K562 (cell line): ENCODE results near the gene ZBTB25. TPM values are rescaled to one million over a fixed set of nuclear protein-coding genes. Genes with fewer than 3 reads are reported as not detected.
A peak's percentile ranks its signal among the peaks of the same experiment; 100 is the strongest.

Source experiments
- ATAC-seq: fragments of 200-7000 bp; cut with Tn5 transposase; 3 replicates; pipeline ENCODE4 v1.9.1; 2020; ENCODE audit warnings: moderate library complexity
- BruUV-seq: library from RNA; stranded (reverse); fragments of 400-500 nt; replicated peaks from 2 replicates; lab custom pipeline; 2021; lab: Mats Ljungman, UMichigan
- CTCF ChIA-PET: fragments of 300-600 bp; formaldehyde crosslinking; extraction: SDS; loops from one replicate; lab custom pipeline; 2021; ENCODE audit warnings: low intra/inter-chr PET ratio; lab: Yijun Ruan, JAX
- POLR2A ChIA-PET: fragments of 300-600, 350-650 bp; sonication (Branson Sonifier 250); formaldehyde crosslinking; extraction: SDS; loops from one replicate; lab custom pipeline; 2021; ENCODE audit warnings: antibody characterized with exemption, inconsistent platforms; lab: Yijun Ruan, JAX
- DNase-seq, 4 experiments: peaks; one replicate each; pipeline versions ENCODE4 v3.0.0 to v3.0.0-alpha.2; 2011 to 2018; ENCODE audit warnings: low spot score in 3 of 4, mixed read lengths in 3 of 4; ENCODE audit errors: extremely low read depth in 1 of 4
- FAIRE-seq: peaks from 2 replicates; lab custom pipeline; 2011; peaks lifted over from hg19 to GRCh38; lab: Jason Lieb, UNC
- H2AFZ ChIP-seq: 2 replicates; pipeline ENCODE4 v1.6.0; 2011; ENCODE audit warnings: low read depth, low read length, control low read depth, inconsistent platforms
- H3K27ac ChIP-seq: fragments of 200-600 bp; 3 replicates; pipeline ENCODE4 v1.8.0; 2011; ENCODE audit warnings: low read depth, mild to moderate bottlenecking, control low read depth, inconsistent platforms, low read length, moderate library complexity, mixed read lengths; ENCODE audit errors: extremely low read depth
- H3K27me3 ChIP-seq, 2 experiments: fragments of 300-600 bp in 1 of 2; 2 replicates in 1 of 2; 3 replicates in 1 of 2; pipeline versions ENCODE4 v1.6.0 to v1.8.0; 2011; ENCODE audit warnings: inconsistent platforms in 2 of 2, low read length in 2 of 2, mild to moderate bottlenecking in 1 of 2, mixed read lengths in 1 of 2, moderate library complexity in 1 of 2; ENCODE audit not compliant: control insufficient read depth in 2 of 2, insufficient read depth in 2 of 2
- H3K36me3 ChIP-seq: fragments of 300-600 bp; 3 replicates; pipeline ENCODE4 v1.8.0; 2011; ENCODE audit warnings: mild to moderate bottlenecking, low read length, inconsistent platforms; ENCODE audit not compliant: control insufficient read depth, insufficient read depth
- H3K4me1 ChIP-seq, 2 experiments: fragments of 200-600 bp in 1 of 2; replicated peaks in 1 of 2; 2 replicates in 1 of 2; 3 replicates in 1 of 2; pipeline versions ENCODE4 v1.5.1 to v1.8.0; 2011; ENCODE audit warnings: inconsistent platforms in 2 of 2, low read length in 2 of 2, mild to moderate bottlenecking in 1 of 2, mixed read lengths in 1 of 2, moderate library complexity in 1 of 2; ENCODE audit not compliant: control insufficient read depth in 2 of 2, insufficient read depth in 2 of 2
- H3K4me2 ChIP-seq: 2 replicates; pipeline ENCODE4 v1.6.1; 2011; ENCODE audit warnings: low read length, control low read depth, inconsistent platforms, mixed read lengths; ENCODE audit not compliant: insufficient read depth
- H3K4me3 ChIP-seq: fragments of 200-600 bp; sonication (generic), shearing (Covaris generic); 2 replicates; pipeline ENCODE4 v1.5.1; 2016; ENCODE audit warnings: control low read depth, inconsistent platforms
- H3K79me2 ChIP-seq: fragments of 200-600 bp; 3 replicates; pipeline ENCODE4 v1.8.0; 2011; ENCODE audit warnings: low read length, inconsistent platforms; ENCODE audit not compliant: control insufficient read depth, insufficient read depth
- H3K9ac ChIP-seq, 2 experiments: 2 replicates each; pipeline versions ENCODE4 v1.6.0 to v1.6.1; 2011; ENCODE audit warnings: low read depth in 2 of 2, low read length in 2 of 2, control low read depth in 1 of 2, inconsistent platforms in 1 of 2, mild to moderate bottlenecking in 1 of 2, mixed read lengths in 1 of 2; ENCODE audit not compliant: insufficient read depth in 1 of 2
- H3K9me1 ChIP-seq: one replicate; pipeline ENCODE4 v1.6.0; 2011; ENCODE audit warnings: inconsistent platforms, mild to moderate bottlenecking, low read length, moderate library complexity; ENCODE audit not compliant: control insufficient read depth, insufficient read depth
- H3K9me3 ChIP-seq: replicated peaks from 2 replicates; pipeline ENCODE4 v1.5.1; 2011; ENCODE audit warnings: low read depth, low read length, inconsistent platforms; ENCODE audit not compliant: control insufficient read depth, insufficient read depth
- H4K20me1 ChIP-seq: replicated peaks from 2 replicates; pipeline ENCODE4 v1.6.1; 2011; ENCODE audit warnings: low read length, inconsistent platforms, mixed read lengths; ENCODE audit not compliant: control insufficient read depth, insufficient read depth
- NFIC ChIP-seq: fragments of 450-650 bp; IDR thresholded peaks from 2 replicates; pipeline ENCODE4 v1.6.1; 2017; ENCODE audit warnings: mild to moderate bottlenecking, inconsistent platforms
- NFIX ChIP-seq: fragments of 250-450 bp; sonication (Bioruptor Pico); IDR thresholded peaks from 2 replicates; pipeline ENCODE4 v1.4.0; 2020; ENCODE audit warnings: low read depth, mild to moderate bottlenecking, moderate library complexity
- NR2C1 ChIP-seq, 2 experiments: fragments of 450-650 bp; IDR thresholded peaks; 2 replicates each; pipeline ENCODE4 v1.6.1; 2017; ENCODE audit warnings: mild to moderate bottlenecking in 2 of 2, antibody characterized with exemption in 1 of 2, inconsistent platforms in 1 of 2, missing compliant biosample characterization in 1 of 2, missing genetic modification characterization in 1 of 2
- SETDB1 ChIP-seq: IDR thresholded peaks from one replicate; pipeline ENCODE4 v1.6.1; 2012; ENCODE audit warnings: low read length, control low read depth, inconsistent platforms
- STAG1 ChIP-seq: sonication (generic); formaldehyde crosslinking; IDR thresholded peaks from 2 replicates; pipeline ENCODE4 v1.5.0; 2020; ENCODE audit warnings: missing genetic modification reagents, borderline replicate concordance
- TAF9B ChIP-seq: fragments of 450-650 bp; IDR thresholded peaks from 2 replicates; pipeline ENCODE4 v1.6.1; 2018; ENCODE audit warnings: mild to moderate bottlenecking; ENCODE audit not compliant: partially characterized antibody
- WGBS: fragments of 100-300 bp; shearing (Covaris generic); methylation state at CpG from one replicate; pipeline ENCODE4 v1.1.6; 2016; ENCODE audit warnings: low coverage, mixed read lengths; ENCODE audit not compliant: insufficient coverage; ENCODE audit errors: missing lambda C conversion rate; 5-methylcytosine and 5-hydroxymethylcytosine counted together
- in situ Hi-C: fragments of 300-500 bp; cut with MboI; formaldehyde crosslinking; loops from 4 replicates; pipeline ENCODE4 v1.15.0; 2018; ENCODE audit warnings: inconsistent platforms, mixed read lengths
- intact Hi-C: fragments of 100-400 bp; cut with micrococcal nuclease; formaldehyde crosslinking; loops from 2 replicates; pipeline ENCODE4 v1.14.2; 2022
- polyA plus RNA-seq, 8 experiments: library from polyadenylated mRNA; depleted of rRNA in 4 of 8; stranded (reverse) in 5 of 8; unstranded in 3 of 8; fragments of >200 nt; fragmentation: Nextera tagmentation in 2 of 8; fragmentation: Illumina TruSeq in 1 of 8; extraction: Ambion mirVana in 2 of 8; extraction: Trizol in 1 of 8; gene quantifications; 2 replicates each; pipeline versions ENCODE4 v1.2.1 to v1.2.3, GENCODE V29; 2011 to 2014; ENCODE audit warnings: inconsistent platforms in 1 of 8, missing spikeins in 1 of 8
- total RNA-seq, 7 experiments: library from RNA; depleted of rRNA in 6 of 7; stranded (reverse); fragments of >200 nt in 6 of 7; fragmentation: Illumina TruSeq in 2 of 7; extraction: Trizol in 2 of 7; gene quantifications; 2 replicates each; pipeline versions ENCODE4 v1.2.1 to v1.2.3, GENCODE V29; 2011 to 2021; ENCODE audit warnings: low replicate concordance in 1 of 7
- TF ChIP-seq, protein P1 (sequence below): fragments of 250-450 bp; sonication (Bioruptor Pico); IDR thresholded peaks from 2 replicates; pipeline ENCODE4 v1.8.0; 2021; ENCODE audit warnings: borderline replicate concordance, mild to moderate bottlenecking, moderate library complexity; ENCODE audit not compliant: poor library complexity, severe bottlenecking

The ZBTB25 gene
- total and polyA plus RNA-seq, 9 of the 15 experiments (the other 6 are each of a cell fraction or from before 2014, with no cell fraction given): 0.61 to 3.9 (median 2.3) TPM

DNA sequence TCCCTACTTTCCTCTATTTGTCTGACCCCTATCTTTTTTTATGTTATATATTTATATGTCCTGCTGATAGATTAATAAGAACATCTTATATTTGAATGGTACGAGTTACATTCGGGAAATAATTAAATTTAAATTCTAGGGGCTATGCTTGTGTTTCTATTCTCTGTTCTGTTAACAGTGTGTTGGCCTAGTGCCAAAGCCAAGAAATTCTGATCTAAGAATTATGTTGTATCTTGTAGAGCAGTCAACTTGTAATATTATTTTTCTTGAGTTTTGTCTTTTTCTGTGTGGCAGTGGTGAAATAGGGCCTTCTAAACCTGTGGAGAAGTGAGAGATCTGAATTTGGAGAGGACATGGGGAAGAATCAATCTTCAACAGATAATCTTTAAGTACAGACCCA lies 27.9 kb upstream of the ZBTB25 start:
- no peaks in the 10 kb centered on the region for H3K36me3 ChIP-seq
- H3K4me3 ChIP-seq: no peak overlapping the region
- H3K9ac ChIP-seq: no peak overlapping the region
- in situ Hi-C loops (no loop called here), intact Hi-C loops (no loop called here)
- H3K27me3 ChIP-seq: no peaks in the 10 kb centered on the region
- no peaks in the 10 kb centered on the region for H4K20me1 ChIP-seq
- DNase-seq (no peak), ATAC-seq (no peak), FAIRE-seq (no peak)
- no peak overlapping the region for H3K27ac ChIP-seq
- ChIA-PET CTCF (no interaction called here), POLR2A (no interaction called here)
- WGBS: 0% methylated on average over 2 of the region's 2 CpGs
- no peaks in the 10 kb centered on the region for H3K9me1 ChIP-seq
- H3K4me2 ChIP-seq: no peak overlapping the region
- no peaks in the 10 kb centered on the region for H3K79me2 ChIP-seq
- H3K4me1 ChIP-seq: no peaks in the 10 kb centered on the region
- no peak overlapping the region for H2AFZ ChIP-seq
- no peaks in the 10 kb centered on the region for H3K9me3 ChIP-seq
- no TSS peak for BruUV-seq
- TF ChIP-seq NFIX (CRISPR knock-in tag) (peak; percentile 74), SETDB1 (no peak), TAF9B (no peak), NR2C1 (IDR thresholded peaks at IDR 0.05) (no peak), NR2C1 (tag; IDR thresholded peaks at IDR 0.05) (no peak), NFIC (peak; percentile 90), STAG1 (no peak)
- TF ChIP-seq, protein P1, sequence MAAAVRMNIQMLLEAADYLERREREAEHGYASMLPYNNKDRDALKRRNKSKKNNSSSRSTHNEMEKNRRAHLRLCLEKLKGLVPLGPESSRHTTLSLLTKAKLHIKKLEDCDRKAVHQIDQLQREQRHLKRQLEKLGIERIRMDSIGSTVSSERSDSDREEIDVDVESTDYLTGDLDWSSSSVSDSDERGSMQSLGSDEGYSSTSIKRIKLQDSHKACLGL (CRISPR knock-in tag): no peak
